GM19463 (cell line): ENCODE measurements around the gene PDK2.

Source experiments
- ATAC-seq: cut with Tn5 transposase; IDR thresholded peaks from one replicate; pipeline ENCODE4 v1.9.1; 2021; ENCODE audit warnings: mild to moderate bottlenecking, moderate library complexity; ENCODE audit not compliant: unreplicated experiment

Gene PDK2

DNA sequence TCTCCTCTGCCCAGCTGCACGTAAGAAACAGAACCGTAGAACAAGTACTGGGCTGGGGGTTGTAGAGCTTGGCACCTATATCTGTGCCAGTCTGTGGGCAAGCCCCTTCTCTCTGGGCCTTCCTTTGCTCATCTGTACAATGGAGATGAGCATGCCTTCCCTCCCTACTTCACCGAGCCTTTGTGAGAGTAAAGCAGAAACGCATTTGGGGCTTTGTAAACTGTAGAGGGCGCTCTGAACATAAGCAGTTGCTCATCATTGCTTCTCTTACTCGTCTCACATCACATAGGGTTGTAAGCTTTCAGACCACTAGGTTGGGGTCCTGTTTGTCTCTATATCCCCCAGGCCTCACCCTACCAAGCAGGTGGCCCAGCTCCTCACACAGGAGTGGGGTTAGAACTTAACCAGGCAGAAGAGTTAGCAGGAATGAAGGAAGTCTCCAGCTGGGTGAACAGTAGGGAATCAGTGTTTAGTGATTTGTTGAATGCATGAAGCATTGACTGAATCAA is 19.8 kb downstream of the PDK2 start:
- no peak for ATAC-seq

GRCh38 chr17:50115756-50116155 is 20.6 kb downstream of the PDK2 start:
- no peak for ATAC-seq

DNA sequence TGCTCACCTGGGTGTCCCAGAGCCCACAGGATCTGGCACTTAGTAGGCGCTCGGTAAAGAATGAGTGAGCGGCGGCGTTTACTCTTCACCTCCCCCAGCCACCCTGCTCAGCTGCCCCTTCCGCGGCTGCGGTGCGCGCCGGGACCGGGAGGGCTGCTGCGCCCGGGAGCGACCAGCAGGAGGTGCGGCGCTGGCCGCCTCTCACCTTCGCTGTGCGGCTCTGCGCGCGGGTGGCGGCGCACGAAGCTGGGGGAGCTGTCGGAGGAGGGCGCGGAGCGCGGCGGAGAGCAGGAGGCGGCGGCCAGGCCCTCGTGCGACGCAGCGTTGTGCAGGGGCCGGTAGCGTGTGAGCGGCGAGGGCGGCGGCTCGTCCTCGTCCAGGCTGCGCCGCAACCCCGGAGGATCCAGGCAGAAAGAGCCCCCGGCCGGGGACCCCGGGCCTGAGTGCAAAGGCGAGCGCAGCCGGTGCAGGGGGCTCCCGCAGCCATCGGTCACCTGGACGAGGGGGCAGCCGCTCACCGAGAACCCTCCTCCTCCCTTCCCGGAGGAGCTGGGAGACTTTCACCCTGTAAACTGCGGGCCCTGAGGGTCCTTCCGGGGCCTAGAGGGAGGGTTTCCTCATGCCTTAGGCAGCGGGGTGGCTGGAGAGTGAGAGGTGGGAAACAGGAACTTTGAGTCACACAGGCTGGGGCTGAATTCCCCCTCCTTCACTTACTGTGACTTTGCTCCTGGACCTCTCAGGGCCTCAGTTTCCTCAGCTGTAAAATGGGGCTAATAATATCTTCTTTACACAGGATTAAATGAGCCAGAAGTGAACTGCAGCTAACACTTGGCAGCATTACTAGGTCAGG is 22.3 kb downstream of the PDK2 start:
- ATAC-seq = no peak

- no peak for ATAC-seq
Measured at GRCh38 chr17:50118076-50118827, 23.1 kb downstream of the PDK2 start.

DNA sequence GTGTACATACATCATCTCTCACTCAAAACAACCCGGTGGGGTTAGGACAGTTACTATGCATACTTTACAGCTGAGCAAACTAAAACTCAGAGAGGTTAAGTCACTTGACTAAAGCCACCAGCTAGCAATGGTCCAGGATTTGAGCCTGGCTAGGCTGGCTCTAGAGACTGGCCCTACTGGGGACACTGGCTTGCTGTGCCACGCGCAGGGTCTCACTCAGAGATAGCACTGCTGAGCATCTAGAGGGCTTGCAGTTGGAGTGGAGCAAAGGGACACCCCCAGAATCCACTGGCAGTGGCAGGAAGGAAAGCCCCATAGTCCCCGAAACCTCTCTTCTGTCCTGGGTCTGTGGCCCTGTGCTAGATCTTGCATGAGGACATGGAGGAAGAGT is 23.7 kb downstream of the PDK2 start:
- no peak for ATAC-seq

- no peak for ATAC-seq
Measured at GRCh38 chr17:50120475-50121253, 25.5 kb downstream of the PDK2 start.

GRCh38 chr17:50122945-50123344 is 27.8 kb downstream of the PDK2 start:
- no peak for ATAC-seq

DNA sequence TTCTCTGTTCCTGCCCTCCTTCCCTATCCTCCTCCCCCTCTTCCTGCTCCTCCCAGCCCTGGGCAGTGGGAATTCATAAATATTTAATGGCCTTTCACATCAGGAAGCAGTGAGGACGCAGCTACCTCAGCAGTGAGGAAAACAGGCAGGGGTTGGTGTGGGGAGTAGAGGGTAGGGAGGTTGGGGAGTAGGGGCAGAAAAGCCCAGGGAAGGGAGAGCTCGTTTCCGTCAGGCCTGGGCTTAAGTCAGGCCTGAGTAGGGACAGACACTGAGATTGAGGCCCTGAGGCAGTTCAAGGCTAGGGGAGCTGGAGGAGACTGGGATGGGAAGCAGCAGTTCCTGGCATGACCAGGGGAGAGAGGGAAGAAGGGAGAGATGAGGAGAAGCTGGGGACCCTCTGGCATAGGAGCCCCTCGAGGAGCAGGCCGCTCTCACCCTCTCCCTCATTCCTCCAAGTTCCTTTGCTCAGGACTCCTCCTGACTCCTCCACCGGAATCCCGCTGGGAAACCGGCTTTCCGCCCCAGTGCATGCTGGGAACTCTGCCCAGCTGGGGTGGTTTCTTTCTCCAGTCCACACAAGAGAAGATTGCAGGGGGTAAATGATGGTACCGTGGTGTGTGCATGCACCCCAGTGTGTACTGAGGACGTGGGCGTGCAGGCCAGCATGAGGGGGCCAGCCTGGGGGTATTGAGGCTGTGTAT is 28.6 kb downstream of the PDK2 start:
- no peak for ATAC-seq

- ATAC-seq = no peak
Measured at GRCh38 chr17:50125420-50125997, 30.4 kb downstream of the PDK2 start.

- ATAC-seq = no peak
Measured at GRCh38 chr17:50127697-50128361, 32.7 kb downstream of the PDK2 start.

DNA sequence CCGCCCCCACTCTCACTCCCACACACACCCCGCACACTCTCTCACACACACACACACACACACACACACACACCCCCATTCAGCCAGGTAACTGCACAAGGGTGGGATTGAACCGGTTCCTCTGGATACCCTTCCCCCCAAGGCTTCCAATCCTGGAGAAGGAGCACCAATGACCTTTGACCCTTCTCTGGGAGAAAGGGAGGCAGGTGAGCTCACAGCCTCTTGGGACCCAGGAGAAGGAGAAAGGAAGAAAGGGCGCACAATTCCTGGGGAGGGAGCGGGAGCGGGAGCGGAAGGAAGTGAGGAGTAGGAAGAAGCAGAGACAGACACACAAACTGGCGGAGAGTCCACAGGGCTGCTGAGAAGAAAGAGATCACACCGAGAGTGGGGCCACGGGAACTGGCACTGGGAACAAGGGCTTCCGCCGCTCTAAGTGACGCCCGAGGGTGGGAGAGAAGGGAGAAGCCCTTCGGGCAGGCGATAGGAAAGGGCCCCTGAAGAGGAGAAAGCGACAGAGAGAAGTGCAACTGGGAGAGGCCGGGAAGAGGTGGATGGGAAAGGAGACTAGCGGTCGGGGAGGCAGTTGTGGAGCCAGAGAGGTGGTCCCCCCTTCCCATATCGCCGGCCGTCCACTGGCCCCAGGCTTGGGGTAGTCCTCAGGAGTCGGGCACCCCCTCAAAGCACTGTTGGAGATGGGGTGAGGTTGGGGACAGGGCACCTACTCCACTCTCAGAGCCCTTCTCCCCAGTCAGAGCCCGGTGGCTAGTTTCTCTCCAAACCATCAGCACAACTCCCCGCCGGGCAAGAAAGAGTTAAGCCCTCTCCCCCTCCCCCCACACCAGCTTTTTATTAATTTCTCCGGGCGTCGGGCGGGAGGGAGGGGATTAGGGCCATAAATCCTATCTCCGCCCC is 33.5 kb downstream of the PDK2 start:
- no peak for ATAC-seq

GRCh38 chr17:50129353-50129727 is 34.2 kb downstream of the PDK2 start:
- no peak for ATAC-seq

- ATAC-seq = no peak
Measured at GRCh38 chr17:50129728-50130558, 34.8 kb downstream of the PDK2 start, which contains the start of gene SAMD14. Gene SAMD14, minus strand, starts transcription at chr17:50130160. Its CDS starts 5,201 bp downstream, at chr17:50124959.

- no peak for ATAC-seq
Measured at GRCh38 chr17:50130559-50131305, 35.6 kb downstream of the PDK2 start.

DNA sequence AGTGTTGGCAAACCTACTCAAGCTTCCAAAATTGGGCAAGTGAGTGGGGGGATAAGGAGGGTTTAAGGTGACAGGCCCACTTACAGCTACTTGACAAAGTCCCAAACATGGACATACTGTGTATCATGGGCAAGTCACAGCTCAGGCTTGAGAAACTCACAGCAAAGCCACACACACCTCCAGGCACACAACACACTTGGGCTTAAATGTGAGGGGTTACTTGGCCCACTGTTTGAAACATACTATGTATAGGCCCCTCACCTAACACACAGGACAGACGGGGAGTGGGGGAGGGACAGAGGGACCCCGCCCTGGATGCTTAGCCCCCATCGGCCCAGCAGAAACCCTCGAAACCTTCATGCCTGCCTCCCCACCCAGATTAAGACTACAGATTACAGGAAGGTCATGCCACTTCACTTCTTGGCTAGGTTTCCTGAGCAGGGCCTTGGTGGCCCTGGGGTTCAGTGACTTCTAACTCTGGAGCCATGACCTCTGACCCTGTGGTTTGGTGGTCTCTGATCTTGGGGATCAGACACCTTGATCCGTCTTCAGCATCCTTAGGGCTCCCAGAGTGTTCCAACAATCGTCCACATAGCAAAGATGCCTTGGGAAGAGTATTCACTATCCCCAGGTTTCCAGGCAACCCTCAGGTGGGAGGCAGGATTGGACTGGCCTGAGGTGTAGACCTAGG is 37.1 kb downstream of the PDK2 start:
- no peak for ATAC-seq

DNA sequence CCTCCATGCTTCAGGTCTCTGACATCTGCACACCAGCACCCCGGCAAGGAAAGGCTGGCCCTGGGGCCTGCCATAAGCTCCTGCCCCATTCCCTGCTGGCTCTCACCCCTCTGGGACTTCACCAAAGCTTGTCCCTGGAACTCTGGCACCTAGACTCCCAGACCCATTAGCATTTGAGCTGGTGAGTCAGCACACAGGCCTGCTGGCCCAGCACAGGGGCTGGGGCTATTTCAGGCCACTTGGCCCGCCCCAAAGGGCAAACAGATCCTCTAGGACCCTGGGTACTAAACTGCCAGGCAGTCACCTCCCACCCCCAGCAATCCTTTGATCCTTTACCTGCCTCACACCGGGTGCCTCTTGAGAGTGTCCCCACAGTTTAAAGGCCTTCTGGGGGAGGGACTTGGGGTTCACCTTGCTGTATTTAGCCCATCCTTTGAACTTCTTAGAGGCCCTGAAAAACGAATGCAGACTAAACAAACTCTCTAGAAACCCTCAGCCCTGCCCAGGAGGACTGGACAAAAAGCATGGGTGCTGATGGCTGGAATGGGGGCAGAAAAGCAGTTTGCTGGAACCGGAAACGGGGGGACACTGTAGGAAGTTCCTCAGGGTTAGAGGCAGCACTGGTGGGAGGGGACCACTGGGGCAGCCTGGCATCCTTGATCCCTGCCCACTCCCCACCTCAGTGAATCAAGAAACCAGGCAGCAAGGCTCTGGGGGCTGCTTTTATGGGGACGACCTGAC is 38.0 kb downstream of the PDK2 start:
- no peak for ATAC-seq
